Activated CD4-positive, CD25-positive, alpha-beta regulatory T cell (primary cell): ENCODE data around the gene PUM1.
"Not testable (repeated sequence)": the region's sequence is repeated elsewhere in the genome, so short reads cannot be mapped to it uniquely, and the experiment has no call there.

Experiments used
- DNase-seq, 4 experiments: peaks; one replicate each; lab custom pipeline; 2025; lab: John Stamatoyannopoulos, UW

The PUM1 gene

GRCh38 chr1:30964706-30965105, 100.8 kb downstream of the PUM1 start:
- no peak for DNase-seq

- DNase-seq: no peak
These were observed 102.7 kb downstream of the PUM1 start for GRCh38 chr1:30962609-30963508.

DNA sequence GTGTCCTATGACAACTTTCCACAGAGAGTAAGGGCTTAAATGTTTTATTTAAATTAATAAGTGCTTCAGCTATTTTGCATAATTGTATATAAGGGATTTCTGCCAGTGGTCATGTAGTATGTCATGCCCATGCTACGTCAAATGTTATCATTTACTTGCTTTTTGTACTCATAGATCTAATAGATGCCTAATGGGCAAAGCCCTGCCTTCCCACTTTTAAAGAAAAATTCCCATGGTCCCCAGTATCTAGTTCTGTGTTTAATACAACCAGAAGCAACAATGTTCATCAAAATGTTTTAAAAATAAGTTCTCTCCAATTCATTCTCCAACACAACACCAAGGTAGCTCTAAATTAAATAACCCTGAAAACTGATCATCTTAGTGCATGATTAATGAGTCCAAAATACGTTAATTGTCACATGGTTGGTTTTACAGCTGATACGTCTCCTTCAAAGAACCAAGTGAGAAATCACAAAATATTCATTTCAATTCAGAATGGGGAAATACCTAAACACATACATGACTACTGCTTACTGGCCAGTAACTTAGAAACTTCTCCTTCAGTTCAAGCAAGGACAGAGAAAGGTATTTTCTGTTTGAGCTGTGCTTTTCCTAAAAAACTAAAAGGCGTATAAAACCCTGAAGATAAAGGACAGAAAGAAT, 107.8 kb downstream of the PUM1 start:
- no peak for DNase-seq

- no peak for DNase-seq
These were observed 110.0 kb downstream of the PUM1 start for GRCh38 chr1:30955448-30956015.

DNA sequence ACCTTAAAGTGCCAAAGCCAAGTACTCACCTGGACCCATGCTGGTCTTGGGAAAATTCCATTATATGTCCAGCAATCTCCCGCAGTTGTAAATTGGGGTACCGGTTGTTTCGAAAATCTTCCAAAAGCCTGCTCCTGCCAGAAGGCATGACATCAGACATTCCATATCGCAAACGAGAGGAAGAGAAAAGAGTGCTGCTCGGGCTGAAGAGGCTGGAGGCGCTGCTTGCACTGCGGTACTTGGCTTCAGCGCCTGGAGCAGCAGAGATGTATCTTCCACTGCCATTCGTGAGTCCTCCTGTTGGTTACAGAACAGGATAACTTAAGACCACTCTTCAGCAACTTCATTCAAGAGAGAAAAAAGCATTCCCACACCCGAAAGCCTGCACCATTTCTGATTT, 111.8 kb downstream of the PUM1 start:
- DNase-seq: no peak

DNA sequence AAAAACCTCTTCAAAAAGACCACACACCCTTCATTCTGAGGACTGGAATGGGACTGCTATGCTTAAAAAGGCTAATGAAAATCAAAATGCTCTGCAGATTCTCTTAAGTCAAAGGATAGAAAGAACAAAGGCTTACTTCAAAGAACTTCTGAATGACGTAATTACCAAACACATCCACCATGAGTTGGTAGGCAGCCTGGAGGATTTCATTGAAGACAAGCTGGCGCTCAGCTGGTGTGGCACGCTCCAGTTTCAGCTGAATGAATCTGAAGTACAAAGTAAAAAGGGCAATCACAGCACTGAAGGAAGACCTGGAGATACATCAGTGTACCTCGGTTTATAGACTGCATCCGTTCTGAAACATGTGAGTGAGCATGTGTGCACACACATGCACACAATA, 113.4 kb downstream of the PUM1 start:
- no peak for DNase-seq

DNA sequence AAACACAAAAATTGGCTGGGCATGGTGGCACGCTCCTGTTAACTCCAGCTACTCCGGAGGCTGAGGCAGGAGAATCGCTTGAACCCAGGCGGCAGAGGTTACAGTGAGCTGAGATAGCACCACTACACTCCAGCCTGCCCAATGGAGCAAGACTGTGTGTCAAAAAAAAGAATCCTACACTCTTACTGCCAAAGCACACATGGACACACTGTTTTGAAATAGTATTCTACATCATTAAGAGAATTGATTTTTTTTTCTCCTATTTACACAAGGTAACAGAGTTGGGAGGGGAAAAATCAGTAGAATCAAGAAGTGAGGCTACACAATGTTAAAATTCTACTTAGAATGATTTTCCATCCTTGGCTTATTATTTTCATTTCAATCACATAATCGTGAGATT, 114.8 kb downstream of the PUM1 start:
- DNase-seq: no peak

GRCh38 chr1:30950053-30950452, 115.5 kb downstream of the PUM1 start:
- no peak for DNase-seq

DNA sequence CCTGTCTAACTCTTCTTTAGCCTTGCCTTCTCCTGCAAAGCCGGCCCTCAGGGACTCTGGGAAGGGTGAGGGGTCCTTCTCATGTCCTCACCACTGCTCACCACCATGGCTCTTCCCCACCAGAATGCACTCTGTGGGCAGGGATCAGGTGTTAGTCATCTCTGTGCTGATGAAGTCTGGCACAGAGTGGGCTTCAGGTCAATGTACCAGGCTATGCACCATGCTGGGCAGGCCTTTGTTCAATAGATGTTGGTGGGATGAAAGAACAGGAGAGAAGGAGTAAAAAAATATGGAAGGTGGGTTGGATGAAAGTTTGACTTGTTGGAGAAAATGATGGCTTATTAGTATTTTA, 116.1 kb downstream of the PUM1 start:
- not testable (repeated sequence) for DNase-seq

GRCh38 chr1:30948813-30949486, 116.6 kb downstream of the PUM1 start:
- DNase-seq: not testable (repeated sequence)

GRCh38 chr1:30948278-30948677, 117.2 kb downstream of the PUM1 start:
- DNase-seq: no peak

DNA sequence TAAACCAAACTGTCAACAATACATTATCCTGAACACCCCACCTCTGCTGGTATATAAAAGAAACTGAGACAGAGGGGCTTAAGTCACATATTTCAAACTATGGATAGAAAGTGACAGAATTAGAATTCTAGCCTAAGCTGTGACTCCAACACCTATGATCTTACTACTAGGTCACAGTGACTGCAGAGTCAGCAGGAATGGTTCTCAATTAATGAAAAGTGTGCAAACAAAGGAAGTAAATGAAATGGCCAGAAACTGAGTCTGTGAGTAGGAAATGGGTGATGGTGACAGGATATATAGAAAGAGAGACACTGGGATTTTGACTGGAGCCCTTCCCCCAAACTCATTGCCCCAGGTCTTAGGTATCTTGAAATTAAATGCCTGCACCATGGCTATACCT, 118.3 kb downstream of the PUM1 start:
- DNase-seq: no peak

DNA sequence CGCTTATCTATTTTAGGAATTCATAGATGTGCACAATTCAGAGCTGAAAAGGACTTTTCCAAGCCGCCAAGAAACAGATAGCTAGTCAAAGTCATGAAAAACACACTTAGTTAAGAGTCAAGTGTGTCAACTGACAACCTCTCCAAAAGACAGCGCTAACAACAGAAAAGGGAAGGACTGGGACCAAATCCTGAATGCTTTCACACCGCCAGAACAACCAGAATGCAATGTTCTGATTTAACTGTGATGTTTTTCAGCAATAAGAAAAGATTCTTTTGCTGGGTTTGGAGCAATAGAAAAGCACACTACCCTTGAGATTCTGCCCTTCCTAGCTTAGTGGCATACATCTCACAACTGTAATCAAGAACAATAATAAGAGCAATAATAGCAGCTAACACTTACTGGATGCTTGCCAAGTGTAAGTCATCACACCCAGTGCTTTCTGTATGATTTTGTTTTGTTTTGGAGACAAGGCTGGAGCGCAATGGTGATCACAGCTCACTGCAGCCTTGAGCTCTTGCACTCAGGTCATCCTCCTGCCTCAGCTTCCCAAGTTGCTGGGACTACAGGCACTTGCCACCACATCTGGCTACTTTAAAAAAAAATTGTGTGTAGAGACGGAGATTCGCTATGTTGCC, 123.1 kb downstream of the PUM1 start:
- no peak for DNase-seq

- no peak for DNase-seq
These were observed 125.0 kb downstream of the PUM1 start for GRCh38 chr1:30940541-30940940.

DNA sequence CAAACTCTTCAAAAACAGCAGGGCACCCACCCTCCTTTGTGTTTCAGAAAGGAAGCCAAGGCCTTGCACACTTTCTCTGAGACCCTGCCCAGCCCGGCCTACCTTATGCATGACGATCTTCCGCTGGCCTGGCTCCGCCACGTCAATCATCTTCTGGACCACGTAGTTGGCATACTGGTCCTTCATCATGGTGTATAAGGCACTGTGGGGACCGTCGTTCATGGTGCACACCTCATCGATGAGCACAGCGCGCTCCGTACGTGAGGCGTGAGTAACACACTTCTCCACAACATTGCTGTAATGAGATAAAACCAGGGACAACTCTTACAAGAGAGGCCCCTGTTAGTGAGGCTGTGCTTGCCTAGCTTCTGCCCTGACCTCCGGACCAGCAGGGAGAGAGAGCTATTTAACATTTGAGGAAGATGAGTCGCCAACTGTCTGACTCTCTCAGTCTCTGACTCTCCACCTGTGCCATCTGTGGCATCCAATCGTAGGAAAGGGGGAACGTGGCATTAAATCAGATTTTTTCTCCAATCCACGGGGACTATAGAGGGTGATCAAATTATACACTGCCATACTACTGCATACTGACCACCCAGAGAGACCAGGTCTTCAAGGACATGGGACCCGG, 128.9 kb downstream of the PUM1 start:
- no peak for DNase-seq

GRCh38 chr1:30935758-30936157, 129.8 kb downstream of the PUM1 start:
- not testable (repeated sequence) for DNase-seq

GRCh38 chr1:30934613-30935012, 130.9 kb downstream of the PUM1 start:
- no peak for DNase-seq

DNA sequence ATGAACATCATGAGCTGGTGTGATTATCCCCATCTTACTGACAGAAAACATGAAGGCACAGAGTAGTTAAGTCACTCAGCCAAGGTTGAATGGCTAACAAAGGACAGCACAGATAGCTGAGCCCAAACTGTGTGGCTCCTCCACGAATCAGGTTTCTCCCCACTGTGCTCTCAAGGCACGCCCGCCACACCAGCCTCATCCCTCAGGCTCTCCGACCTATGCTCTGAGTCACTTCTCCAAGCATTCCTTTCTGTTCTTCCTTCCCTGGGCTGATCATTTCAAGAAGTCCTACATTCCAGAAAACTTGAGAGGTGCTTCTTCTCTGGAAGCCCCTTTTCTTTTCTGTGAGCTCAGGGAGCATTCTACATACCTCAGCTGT, 131.7 kb downstream of the PUM1 start:
- DNase-seq: no peak

DNA sequence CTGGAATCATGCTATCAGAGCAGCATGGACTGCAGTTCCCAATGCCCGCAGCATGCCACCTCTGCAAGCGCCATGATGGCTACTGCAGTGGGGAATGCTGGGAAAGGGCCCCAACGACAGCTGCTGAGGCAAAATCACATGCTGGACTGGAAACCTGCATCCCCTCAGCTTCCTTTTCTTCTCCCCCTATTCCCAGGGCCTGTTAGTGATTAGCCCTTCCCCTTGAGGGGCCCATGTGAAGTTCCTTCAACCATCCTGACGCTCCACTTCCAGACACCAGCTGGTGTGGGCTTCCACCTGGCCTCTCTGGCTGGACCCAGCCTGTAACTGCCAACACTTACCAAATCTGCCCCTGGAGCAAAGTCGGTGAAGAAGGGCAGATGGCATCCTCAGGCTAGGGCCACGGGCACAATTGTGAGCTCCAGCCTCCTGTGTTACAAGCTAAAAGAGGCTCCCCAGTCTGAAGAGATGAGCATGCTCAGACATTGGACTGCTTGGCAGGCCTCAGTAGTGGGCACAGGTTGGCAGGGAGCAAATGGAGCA, 134.8 kb downstream of the PUM1 start:
- DNase-seq: no peak

GRCh38 chr1:30929944-30930525, 135.5 kb downstream of the PUM1 start:
- no peak for DNase-seq
